OCI-LY7 (cell line): ENCODE measurements around the gene GLO1.

Experiments used
- CTCF ChIP-seq: fragments of 200-600 bp; sonication (generic); conservative IDR thresholded peaks from 2 replicates; pipeline ENCODE4 v1.5.1; 2014; ENCODE audit warnings: mild to moderate bottlenecking, antibody characterized with exemption, low read length, moderate library complexity, mixed read lengths
- EZH2phosphoT487 ChIP-seq: fragments of 200-600 bp; sonication (generic); IDR thresholded peaks from 2 replicates; pipeline ENCODE4 v1.6.1; 2018; ENCODE audit warnings: low read depth, borderline replicate concordance, mild to moderate bottlenecking, mixed run types, antibody characterized with exemption, low read length, moderate library complexity, mixed read lengths

- TF ChIP-seq CTCF (no peak), EZH2phosphoT487 (no peak)
Measured at GRCh38 chr6:38697846-38698245, 5.1 kb downstream of the GLO1 start.
